ENCODE data around the gene SARS2. TPM values are rescaled to one million over a fixed set of nuclear protein-coding genes. Genes with fewer than 3 reads are reported as not detected.

The SARS2 gene
- total RNA-seq, 1 experiment from 2014 or later: 57.4 TPM

- H3K27ac ChIP-seq (ENCODE audit: insufficient read length, low read depth, low read length): no peak overlapping the region
- H3K9ac ChIP-seq (ENCODE audit: extremely low read depth, insufficient read length, low read length): no peak overlapping the region
- no peaks in the 10 kb centered on the region for H3K79me1 ChIP-seq (ENCODE audit: insufficient read depth, low read depth, low read length, poor library complexity, severe bottlenecking)
- Mint-ChIP-seq H3K27me3 (ENCODE audit: low read depth) (peaks cover 8% of the 10 kb centered on the region), H3K9me3 (peaks cover 10 to 11% of the 10 kb centered on the region in 2 experiments), H3K36me3 (ENCODE audit: insufficient read depth in 1 of 3, low read depth in 3 of 3) (peaks cover 9 to 20% (median 13%) of the 10 kb centered on the region in 3 experiments), H3K27ac (peak overlapping the region; percentile 87 to 95 (median 95); a peak in 4 of 7 replicates), H3K4me3 (peak overlapping the region; percentile 88 to 95), H3K4me1 (peaks cover 14 to 19% of the 10 kb centered on the region in 2 experiments)
- H3K14ac ChIP-seq (ENCODE audit: insufficient read depth, low read length): peak overlapping the region; percentile 76; the same call in 1 of the 2 replicates
- no peak overlapping the region for H4K5ac ChIP-seq (ENCODE audit: insufficient read length, low read depth, low read length)
- no peaks in the 10 kb centered on the region for H3K27me3 ChIP-seq (ENCODE audit: insufficient read depth, low read length)
- DNase-seq: peak; percentile 56
- H3K18ac ChIP-seq (ENCODE audit: insufficient read length, low read depth, low read length): peak overlapping the region; percentile 11
- no peak overlapping the region for H3K56ac ChIP-seq (ENCODE audit: insufficient read length, low read depth, low read length)
- no peak overlapping the region for H2BK12ac ChIP-seq (ENCODE audit: insufficient read length, low read depth, low read length)
- H4K8ac ChIP-seq (replicated peaks; ENCODE audit: insufficient read length, low read depth, low read length): no peak overlapping the region
- no peak overlapping the region for H2BK20ac ChIP-seq (ENCODE audit: low read depth, low read length, poor library complexity, severe bottlenecking)
- no peak overlapping the region for H2AK5ac ChIP-seq (ENCODE audit: insufficient read length, low read length)
- H2BK15ac ChIP-seq (ENCODE audit: low read depth, low read length): no peak overlapping the region
- H3K23me2 ChIP-seq (ENCODE audit: insufficient read length, low read depth, low read length, poor library complexity, severe bottlenecking): peaks cover 13% of the 10 kb centered on the region
- H3K4me2 ChIP-seq (ENCODE audit: insufficient read depth, insufficient read length, low read length): peak overlapping the region; percentile 66
- H3T11ph ChIP-seq (ENCODE audit: low read length): no peak overlapping the region
- H3K23ac ChIP-seq (ENCODE audit: insufficient read length, low read depth, low read length): no peak overlapping the region
- no CpG with 5 or more reads among the region's 22 CpGs for WGBS (ENCODE audit: extremely low coverage, insufficient read length, low lambda C conversion rate)
- no peak overlapping the region for H4K91ac ChIP-seq (ENCODE audit: insufficient read length, low read depth, low read length)
- no peak overlapping the region for H2AFZ ChIP-seq (ENCODE audit: low read length)
- no peaks in the 10 kb centered on the region for H3K9me3 ChIP-seq (ENCODE audit: control insufficient read depth, low read depth, low read length)
- no peaks in the 10 kb centered on the region for H3K4me1 ChIP-seq (ENCODE audit: insufficient read depth, low read length)
- H3K4ac ChIP-seq (ENCODE audit: low read depth, low read length): no peak overlapping the region
- H3K79me2 ChIP-seq (ENCODE audit: insufficient read depth, low read length): no peaks in the 10 kb centered on the region
- H2BK5ac ChIP-seq (ENCODE audit: insufficient read length, low read length): no peak overlapping the region
- no peak overlapping the region for H2BK120ac ChIP-seq (ENCODE audit: low read depth, low read length, poor library complexity, severe bottlenecking)
- no peaks in the 10 kb centered on the region for H4K20me1 ChIP-seq (ENCODE audit: control insufficient read depth, insufficient read depth, insufficient read length)
- TF ChIP-seq CTCF (conservative IDR thresholded peaks at IDR 0.05): no peak
Observed at GRCh38 chr19:38975861-38976271, 45.3 kb upstream of the SARS2 start.
